Measurements from ENCODE around the gene PLXNC1. TPM values are rescaled to one million over a fixed set of nuclear protein-coding genes. Genes with fewer than 3 reads are reported as not detected.

Gene PLXNC1
- total and polyA plus RNA-seq, 2 of the 8 experiments (the other 6 are each of a cell fraction or from before 2014, with no cell fraction given): 0.83 to 2.0 TPM

DNA sequence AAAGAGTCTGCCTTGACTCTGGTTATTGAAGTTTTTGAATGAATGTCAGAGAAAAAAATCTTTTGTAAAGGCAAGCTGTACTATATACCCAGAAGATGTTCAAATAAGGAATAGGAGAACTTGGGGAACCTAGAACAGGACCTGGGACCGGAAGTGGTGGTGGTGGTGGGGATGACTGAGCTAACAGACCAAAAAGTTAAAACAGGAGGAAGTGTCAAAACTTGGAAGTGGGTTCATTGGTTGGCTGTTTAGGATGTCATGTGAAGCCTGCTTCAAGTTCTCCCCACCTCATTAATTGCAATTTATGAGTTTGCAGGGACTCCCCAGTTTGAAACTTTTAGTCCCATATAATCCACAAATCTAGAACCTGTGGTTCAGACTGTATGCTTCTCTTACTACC, 26.2 kb downstream of the PLXNC1 start (continued):
- TF ChIP-seq, protein P1, sequence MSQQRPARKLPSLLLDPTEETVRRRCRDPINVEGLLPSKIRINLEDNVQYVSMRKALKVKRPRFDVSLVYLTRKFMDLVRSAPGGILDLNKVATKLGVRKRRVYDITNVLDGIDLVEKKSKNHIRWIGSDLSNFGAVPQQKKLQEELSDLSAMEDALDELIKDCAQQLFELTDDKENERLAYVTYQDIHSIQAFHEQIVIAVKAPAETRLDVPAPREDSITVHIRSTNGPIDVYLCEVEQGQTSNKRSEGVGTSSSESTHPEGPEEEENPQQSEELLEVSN (IDR thresholded peaks at IDR 0.05): no peak
